ENCODE measurements around the gene ERFE. TPM values are rescaled to one million over a fixed set of nuclear protein-coding genes. Genes with fewer than 3 reads are reported as not detected.

Gene ERFE
- polyA plus RNA-seq, 10 donors, result 3.6 to 31.6 (median 15.8) TPM

DNA sequence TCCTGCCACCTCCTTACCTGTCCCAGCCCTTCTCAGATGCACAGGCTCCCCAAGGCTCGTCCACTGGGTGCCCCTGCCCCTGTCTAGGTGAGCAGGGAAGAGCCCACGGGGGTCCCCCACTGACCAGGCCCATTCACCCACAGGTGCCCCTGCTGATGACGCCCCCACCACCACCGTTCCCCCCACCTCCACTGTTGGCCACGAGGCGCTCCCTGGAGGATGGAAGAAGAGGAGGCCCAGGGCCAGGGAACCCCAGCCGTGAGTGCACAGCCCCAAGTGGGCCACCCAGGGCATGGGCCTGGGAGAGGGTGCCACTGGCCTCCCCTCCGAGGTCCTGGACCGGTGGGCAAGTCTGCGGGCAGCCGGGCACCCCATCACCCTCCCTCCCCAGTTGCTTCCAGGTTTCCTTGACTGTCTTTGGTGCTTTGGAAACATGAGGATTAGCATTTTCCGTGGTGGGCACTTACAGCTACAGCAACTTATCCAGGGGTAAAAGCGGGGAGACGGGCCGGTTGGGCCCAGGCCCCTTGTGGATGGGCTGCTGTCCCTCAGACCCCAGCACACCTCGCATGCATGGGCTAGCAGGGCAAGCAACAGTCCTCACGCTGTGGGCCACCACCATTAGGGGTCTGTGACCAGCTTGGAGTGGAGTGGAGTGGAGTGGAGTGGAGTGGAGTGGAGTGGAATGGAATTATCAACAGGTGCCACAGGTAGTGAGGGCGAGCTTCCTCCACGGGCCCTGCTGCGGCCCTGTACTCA is 33.5 kb upstream of the ERFE start:
- DNase-seq, result no peak

DNA sequence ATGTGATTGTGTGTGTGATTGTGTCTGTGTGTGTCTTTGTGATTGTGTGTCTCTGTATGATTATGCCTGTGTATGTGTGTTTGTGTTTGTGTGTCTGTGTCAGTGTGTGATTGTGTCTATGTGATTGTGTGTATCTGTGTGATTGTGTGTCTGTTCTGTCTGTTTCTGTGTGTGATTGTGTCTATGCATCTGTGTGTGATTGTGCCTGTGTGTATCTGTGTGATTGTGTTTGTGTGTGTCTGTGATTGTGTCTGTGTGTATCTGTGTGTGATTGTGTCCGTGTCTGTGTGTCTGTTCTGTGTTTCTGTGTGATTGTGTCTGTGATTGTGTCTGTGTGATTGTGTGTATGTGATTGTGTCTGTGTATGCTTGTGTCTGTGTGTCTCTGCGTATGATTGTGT is 32.4 kb upstream of the ERFE start:
- DNase-seq, result no peak

DNA sequence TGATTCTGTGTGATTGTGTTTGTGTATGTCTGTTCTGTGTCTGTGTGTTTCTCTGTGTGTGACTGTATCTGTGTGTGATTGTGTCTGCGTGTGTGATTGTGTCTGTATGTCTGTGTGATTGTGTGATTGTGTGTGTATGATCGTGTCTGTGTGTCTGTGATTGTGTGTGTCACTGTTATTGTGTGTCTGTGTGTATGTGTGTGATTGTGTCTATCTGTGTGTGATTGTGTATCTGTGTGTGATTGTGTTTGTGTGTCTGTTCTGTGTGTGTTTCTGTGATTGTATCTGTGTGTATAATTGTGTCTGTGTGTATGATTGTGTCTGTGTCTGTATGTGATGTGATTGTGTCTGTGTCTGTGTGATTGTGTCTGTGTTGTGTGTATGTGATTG is 32.0 kb upstream of the ERFE start:
- DNase-seq, result no peak

DNA sequence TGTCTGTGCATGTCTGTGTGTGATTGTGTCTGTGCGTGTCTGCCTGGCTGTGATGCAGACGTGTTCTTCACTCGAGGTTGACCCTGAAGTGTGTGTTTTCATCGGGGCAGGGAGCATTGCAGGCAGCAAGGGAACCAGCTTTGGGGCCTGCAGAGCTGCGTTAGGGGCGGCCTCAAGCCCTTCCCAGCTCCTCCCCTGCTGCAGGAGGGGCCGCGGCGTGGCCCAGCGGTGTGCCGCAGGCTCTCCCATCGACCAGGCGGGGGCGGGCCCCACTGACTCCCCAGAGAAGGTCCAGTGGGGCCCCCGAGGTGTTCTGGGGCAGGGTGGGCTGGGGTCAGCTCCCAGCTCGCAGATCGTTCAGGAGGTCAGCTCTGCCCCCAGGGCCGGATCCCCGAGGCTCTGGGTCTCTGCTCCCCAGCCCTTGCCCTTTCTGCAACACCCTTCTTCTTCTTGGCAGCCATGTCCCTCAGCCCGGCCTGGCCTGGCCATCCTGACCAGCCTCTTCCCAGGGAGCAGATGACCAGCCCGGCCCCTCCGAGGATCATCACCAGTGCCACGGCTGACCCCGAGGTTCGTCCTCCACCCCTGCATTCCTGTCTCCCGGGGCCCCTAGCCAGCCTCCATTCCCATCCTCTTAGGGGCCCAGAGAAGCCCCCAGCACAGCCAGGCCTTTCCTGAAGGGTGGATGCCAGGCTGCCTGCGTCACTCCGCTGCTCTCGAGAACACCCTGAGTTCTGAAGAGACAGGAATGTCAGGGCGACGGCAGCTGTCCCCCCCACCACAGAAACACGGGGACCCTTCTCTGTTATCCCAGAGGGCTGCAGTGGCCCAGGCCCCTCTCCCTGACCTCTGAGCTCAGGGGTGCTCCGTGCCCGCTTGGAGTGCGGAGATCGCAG is 31.4 kb upstream of the ERFE start:
- peak in 2 of 3 donors; percentile 49 to 86 for DNase-seq

DNA sequence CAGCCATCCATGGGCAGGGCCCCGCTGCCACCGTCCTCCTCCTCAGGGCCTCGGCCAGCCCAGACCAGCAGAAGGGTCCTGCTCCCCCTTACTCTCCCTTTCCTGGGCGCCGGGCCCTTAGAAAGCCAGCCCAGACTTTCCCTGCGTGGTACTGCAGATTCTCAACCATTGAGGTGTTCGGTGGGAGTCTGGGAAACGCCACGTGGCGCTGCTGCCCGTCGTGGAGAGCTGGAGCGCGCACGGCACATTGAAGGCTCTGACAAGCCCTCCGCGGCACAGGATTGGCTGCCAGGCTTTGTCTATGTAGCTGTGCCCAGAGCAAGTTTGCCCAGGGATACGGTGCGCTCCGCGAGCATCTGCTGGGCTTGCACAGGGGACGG is 30.7 kb upstream of the ERFE start:
- DNase-seq, result no peak

DNA sequence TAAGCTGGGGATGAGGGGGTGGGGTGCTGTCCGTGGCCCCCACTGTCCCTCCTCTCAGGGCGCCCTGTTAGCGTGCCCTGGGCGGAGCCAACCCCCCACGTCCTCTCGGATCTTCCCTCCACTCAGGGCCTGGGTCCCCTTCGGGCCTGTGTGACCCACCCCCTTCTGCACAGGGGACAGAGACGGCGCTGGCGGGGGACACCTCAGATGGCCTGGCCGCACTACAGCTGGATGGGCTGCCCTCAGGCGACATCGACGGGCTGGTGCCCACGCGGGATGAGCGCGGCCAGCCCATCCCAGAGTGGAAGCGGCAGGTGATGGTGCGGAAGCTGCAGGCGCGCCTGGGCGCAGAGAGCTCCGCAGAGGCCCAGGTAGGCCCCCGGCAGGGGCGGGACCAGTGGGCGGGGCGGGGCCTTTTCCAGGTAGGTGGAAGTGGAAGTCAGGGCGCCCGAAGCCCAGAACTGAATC is 30.2 kb upstream of the ERFE start:
- no peak for DNase-seq

DNA sequence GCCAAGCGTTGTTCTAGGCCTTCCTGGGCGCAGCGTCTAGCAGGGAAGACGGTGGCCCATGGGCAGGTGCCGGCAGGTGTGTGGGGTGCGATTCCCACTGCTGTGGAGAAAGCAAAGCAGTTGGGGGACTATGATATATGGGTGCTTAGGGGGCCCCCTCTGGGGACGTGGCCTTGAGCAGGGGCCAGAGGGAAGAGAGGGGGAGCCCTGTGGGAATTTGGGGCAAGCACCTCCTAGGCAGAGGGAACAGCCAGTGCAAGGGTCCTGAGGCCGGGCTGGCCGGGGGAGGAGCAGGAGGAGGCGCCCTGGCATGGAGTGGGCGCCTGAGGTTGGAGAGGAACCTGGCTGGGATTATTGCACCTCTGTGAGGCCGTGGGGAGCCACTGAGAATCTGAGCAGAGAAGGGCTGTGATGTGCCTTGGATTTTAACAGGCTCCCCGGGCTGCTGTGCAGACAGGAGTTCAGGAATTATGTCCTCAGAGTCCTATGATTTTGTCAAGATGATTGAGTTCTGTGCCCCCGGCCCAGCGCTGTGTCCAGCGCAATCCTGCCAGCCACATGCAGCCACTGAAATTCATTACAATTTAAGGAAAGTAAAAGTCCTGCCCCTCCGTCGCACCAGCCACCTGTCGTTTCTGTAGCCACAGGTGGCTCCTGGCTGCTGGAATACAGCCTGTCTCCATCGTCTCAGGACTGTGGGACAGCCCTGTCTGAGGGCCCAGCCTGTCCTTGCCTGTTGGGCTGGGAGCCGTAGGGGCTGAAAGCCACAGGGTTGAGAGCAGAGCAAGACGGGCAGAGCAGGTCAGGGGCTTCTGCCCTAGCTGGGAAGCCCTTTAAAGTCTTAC is 29.4 kb upstream of the ERFE start:
- DNase-seq, result no peak

DNA sequence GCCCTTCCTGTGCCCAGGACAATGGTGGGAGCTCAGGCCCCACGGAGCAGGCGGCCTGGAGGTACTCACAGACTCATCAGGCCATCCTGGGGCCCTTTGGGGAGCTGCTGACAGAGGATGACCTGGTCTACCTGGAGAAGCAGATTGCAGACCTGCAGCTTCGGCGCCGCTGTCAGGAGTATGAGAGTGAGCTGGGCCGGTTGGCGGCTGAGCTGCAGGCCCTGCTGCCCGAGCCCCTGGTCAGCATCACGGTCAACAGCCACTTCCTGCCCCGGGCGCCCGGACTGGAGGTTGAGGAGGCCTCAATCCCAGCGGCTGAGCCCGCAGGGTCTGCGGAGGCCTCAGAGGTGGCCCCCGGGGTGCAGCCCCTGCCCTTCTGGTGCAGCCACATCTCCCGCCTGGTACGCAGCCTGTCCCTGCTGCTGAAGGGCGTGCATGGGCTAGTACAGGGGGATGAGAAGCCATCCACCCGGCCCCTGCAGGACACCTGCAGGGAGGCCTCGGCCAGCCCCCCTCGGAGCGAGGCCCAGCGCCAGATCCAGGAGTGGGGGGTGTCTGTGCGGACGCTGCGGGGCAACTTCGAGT is 28.6 kb upstream of the ERFE start:
- DNase-seq, result no peak

DNA sequence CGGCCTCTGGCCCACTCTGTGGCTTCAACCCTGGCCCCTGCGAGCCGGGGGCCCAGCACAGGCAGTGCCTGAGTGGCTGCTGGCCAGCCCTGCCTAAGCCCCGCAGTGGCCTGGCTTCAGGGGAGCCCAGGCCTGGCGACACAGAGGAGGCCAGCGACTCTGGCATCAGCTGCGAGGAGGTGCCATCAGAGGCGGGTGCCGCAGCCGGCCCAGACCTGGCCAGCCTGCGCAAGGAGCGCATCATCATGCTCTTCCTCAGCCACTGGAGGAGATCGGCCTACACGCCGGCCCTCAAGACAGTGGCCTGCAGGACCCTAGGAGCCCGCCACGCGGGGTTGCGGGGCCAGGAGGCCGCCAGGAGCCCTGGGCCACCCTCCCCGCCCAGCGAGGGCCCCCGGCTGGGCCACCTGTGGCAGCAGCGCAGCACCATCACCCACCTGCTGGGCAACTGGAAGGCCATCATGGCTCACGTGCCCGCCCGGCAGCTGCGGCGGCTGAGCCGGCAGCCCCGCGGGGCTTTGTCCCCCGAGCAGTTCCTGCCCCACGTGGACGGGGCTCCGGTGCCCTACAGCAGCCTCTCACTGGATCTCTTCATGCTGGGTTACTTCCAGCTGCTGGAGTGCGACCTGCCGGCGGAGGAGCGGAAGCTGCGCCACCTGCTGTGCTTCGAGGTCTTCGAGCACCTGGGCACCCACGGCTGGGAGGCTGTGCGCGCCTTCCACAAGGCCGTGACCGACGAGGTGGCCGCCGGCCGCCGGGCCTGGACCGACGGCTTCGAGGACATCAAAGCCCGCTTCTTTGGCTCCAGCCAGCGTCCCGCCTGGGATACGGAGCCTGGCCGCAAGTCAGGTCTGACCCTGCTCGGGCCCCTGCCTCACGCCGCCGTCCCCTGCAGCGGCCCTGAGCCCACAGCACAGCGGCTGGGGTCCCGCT is 27.8 kb upstream of the ERFE start:
- no peak for DNase-seq

DNA sequence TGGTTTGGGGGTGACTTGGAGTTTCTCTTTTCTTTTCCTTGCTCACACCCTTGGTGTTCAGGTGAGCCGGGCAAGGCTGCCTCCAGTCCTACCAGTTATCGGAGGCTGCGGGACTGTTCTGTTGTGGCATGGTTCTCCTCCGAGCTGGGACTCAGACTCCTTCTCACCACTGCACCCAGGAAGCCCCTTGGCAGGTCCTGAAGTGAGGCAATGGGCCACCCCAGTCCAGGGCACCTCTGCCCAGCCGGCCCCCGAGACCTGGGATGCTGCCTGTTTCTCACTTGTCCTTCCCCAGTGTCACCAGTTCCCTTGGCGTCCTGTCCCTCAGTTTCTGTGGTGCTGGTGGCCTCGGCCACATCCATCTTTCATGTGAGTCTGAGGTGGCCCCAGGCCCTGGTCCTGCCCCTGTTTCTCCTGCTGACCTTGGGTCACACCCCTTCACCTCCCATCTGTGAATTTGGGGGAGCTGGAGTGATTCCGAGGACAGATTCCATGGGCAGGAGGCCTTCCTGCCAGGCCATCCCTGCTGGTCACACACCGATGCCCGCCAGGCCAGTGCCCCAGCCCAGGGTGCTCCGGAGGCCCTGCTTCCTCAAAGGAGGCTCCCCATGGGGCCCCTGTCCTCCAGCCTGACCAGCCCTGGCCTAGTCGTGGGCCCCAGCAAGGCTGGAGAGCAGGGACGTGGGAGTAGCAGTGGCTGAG is 26.9 kb upstream of the ERFE start:
- no peak for DNase-seq

DNA sequence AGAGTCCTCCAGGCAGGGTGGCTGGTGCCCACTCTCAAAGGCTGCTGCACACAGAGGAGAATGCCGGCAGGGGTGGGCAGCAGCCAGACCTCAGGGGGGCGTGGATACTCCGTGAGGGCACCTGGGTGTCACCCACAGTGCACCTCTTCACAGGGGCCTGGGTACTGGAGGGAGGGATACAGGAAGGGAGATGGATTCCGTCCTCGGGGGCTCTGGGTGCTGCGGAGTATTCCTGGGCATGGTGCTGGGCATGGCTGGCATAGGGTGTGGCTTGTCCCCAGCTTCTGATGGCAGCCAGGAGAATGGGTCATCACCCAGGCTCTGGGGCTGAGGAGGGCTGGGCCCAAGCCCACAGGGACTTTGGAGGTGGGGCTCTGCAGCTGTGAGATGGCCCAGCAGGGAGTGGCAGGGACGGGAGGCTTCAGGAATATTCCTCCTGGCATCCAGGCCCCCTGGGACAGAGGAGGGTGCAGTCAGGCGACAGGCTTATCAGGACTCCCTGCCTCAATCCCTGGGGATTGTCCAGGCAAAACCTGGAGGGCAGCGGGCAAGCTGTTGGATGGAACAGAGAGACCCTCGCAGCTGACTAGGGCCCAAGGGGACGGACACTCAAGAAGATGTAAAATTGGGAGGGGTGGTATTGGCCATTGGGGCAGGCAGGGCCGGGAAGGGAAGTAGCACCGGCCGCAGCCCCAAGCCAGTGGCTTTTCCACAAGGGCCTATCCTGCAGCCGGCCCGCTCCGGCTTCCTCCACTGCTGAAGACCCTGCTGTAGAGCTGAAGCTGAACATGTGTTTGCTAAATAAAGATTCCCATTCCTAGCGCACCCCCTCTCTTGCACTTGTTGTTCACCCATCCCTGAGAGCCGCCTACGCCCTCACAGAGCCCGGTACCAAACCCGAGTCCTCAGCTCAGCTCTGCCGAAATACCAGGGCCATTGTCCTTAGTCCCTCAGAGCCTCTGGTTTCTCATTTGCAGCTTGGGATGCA is 26.0 kb upstream of the ERFE start:
- DNase-seq, result no peak

DNA sequence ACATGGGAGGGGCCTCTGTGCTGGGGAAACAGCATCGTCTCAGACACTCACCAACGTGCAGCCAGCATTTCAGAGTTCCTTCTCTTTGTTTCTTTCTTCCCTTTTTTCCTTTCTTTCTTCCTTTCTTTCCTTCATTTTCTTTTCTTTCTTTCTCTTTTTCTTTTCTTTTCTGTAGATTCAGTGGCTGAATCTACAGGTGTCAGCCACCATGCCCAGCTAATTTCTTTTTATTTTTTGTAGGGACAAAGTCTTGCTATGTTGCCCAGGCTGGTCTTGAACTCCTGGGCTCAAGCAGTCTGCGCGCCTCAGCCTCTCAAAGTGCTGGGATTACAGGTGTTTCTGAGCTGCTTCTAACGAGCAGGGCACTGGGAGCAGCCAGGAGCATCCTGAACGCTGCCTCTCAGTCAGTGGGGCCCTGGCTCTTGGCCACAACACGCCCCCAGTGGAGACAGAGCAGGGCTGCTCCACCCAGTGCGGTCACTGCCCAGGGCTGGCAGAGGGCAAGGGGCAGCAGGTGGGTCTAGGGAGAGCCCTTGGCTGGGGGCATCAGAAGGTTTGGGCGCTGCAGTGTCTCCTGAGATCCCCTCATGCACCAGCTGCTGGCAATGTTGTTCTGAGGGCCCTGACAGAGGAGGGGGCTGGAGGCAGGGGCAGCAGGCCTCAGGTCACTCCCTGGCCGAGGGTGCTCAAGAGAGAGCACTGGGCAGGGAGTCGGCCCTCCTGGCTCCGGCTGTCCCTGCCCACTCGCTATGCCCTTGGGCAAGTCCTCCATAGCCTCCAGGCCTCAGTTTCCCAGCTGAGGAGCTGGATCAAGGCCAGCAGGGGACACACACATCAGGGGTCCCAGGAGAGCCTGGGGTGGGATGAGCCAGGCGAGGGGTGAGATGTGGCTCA is 25.0 kb upstream of the ERFE start:
- DNase-seq, result no peak

DNA sequence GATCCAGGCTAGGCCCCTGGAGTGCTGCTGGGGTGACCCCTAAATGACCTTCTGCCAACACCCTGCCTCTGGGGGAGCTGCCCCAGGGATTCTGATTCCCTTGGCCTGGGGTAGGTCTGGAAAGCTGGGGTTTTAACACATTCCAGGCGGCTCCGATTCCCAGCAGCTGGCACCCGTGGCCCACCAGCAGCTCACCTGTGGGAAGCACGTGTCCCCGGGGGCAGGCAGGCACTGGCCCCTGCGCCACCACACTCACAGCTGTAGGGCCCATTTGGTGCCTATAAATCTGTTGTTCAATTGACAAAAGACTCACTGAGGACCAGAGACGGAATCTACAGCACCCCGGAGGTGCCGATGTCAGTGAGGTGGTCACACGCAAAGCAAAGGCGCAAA is 24.4 kb upstream of the ERFE start:
- no peak for DNase-seq

DNA sequence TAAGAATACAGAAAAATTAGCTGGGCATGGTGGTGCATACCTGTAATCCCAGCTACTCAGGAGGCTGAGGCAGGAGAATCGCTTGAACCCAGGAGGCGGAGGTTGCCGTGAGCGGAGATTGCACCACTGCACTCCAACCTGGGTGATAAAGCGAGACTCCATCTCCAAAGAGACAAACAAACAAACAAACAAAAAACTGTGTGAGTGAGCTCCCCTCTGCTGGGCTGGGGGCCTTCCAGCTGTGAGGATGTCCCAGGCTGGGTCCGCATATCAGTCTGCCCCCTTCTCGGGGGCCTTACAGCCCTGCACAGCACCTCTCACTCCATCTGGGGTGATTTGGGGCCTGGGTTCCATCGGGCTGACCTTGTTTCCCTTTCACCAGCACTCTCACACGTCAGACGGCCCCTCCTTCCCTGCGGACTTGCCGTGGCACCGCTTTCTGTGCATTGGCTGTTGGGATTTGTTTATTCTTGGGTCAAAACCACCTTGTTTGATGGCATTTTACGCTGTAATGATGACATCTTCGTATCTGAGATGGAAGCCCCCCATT is 23.1 kb upstream of the ERFE start:
- no peak for DNase-seq

DNA sequence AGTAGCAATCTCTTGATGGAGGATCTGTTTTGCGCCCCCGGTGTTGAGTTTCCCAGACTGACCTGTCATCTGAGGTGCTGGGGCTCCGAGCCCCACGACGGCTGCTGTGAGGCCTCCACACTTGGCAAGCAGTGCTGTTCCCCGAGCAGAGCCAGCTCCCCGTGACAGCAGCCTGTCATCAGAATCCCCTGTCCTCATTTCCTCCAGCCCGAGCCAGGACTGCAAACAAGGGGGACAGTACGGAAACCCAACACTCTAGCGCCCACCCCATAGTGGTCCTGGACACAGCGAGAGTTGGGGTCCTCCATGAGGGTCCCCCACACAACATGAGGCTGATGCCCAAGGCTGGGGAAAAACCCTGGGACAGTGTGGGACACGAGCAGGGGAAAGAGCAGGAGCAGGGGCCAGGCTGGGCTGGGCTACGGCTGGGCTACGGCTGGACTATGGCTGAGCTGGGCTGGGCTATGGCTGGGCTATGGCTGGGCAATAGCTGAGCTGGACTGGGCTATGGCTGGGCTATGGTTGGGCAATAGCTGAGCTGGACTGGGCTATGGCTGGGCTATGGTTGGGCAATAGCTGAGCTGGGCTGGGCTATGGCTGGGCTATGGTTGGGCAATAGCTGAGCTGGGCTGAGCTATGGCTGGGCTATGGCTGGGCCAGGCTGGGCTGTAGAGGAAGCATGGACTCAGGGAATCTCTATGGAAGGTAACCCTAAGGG is 21.8 kb upstream of the ERFE start:
- DNase-seq, result no peak

DNA sequence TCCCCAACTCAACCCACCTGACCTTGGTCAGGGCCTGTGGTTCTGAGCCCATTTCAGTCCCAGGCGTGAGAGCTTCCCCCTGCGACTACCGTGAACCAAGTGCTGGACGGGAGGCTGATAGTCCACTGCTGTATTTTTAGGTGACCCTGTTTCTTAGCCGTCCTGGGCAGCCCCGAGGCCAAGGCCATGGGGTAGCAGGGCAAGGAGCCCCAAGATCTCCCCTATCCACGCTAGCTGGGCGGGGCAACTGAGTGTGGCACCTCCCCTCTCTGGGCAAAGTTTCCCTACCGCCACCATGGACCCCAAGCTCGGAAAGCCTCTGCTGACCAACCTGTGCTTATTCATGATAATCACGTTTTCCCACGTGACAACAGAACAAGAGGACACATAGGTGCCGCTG is 20.9 kb upstream of the ERFE start:
- no peak for DNase-seq

Measured in muscle of back (tissue), 11 donors.